ENCODE results near the gene EPG5.
"Not testable (repeated sequence)": the region's sequence is repeated elsewhere in the genome, so short reads cannot be mapped to it uniquely, and the experiment has no call there.

The EPG5 gene

DNA sequence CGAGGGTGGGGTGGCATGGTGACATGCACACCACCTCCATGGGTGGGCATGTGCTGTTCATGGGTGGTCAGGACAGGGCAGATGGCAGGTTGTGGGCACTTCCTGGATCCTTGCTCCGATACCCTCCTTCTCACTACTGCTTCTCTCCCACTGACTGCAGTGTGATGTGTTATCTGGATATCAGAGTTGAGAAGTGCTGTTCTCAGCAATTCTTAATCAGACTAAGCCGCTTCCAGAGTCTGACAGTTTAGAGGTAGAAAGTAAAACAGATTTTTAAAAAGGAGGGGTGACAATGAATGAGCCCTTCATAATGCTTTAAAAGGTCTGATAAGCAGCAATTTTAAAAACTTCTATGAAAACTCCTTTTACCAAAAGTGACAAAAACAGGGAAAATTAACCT is 107.8 kb downstream of the EPG5 start:
- H3K36me3 ChIP-seq (ENCODE audit: insufficient read depth, insufficient read length, low read length), result peaks cover 39% of the 10 kb centered on the region

DNA sequence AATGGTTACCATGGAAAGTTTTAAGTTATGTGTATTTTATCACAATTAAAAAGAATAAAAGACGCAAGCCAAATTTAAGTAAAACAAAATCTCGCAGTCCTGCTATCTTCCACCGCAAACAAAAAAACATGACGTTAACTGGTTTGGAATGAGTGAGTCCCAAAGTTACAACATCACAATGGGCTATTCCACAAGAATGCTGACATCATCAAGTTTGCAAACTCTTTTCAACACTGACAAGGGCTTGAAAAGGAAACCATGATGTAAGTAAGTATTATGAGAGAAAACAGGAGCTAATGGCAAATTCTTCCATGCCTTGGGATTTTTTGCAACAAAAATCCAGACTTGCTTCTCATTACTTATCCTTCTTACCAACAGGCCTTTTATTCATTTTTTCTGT is 110.6 kb downstream of the EPG5 start:
- Histone ChIP-seq H3K9ac (ENCODE audit: insufficient read length, low read depth) (no peak overlapping the region), H3K9me3 (ENCODE audit: insufficient read depth, low read length) (no peaks in the 10 kb centered on the region), H3K4me1 (ENCODE audit: insufficient read depth, insufficient read length) (no peaks in the 10 kb centered on the region), H3K4me3 (ENCODE audit: insufficient read length, low read depth) (no peak overlapping the region), H3K27me3 (ENCODE audit: insufficient read depth, insufficient read length) (no peaks in the 10 kb centered on the region), H3K36me3 (ENCODE audit: insufficient read depth, insufficient read length, low read length) (peaks cover 46% of the 10 kb centered on the region)
- no peak for DNase-seq (ENCODE audit: low read depth, low spot score)
- TF ChIP-seq SUZ12 (IDR thresholded peaks at IDR 0.05; ENCODE audit: extremely low read depth, insufficient read depth, insufficient read length) (no peak), ZNF274 (IDR thresholded peaks at IDR 0.05; ENCODE audit: low read depth, low read length) (no peak), YY1 (IDR thresholded peaks at IDR 0.05; ENCODE audit: insufficient read depth, insufficient read length) (no peak)

More for the DNA sequence above, 107.8 kb downstream of the EPG5 start:
- no peak overlapping the region for H3K9ac ChIP-seq (ENCODE audit: insufficient read length, low read depth)
- no peaks in the 10 kb centered on the region for H3K4me1 ChIP-seq (ENCODE audit: insufficient read depth, insufficient read length)
- H3K4me3 ChIP-seq (ENCODE audit: insufficient read length, low read depth), result no peak overlapping the region
- no peak for TF ChIP-seq ZNF274 (IDR thresholded peaks at IDR 0.05; ENCODE audit: low read depth, low read length)
- TF ChIP-seq SUZ12 (IDR thresholded peaks at IDR 0.05; ENCODE audit: extremely low read depth, insufficient read depth, insufficient read length), result no peak
- TF ChIP-seq YY1 (IDR thresholded peaks at IDR 0.05; ENCODE audit: insufficient read depth, insufficient read length), result no peak
- H3K27me3 ChIP-seq (ENCODE audit: insufficient read depth, insufficient read length), result no peaks in the 10 kb centered on the region
- no peak for DNase-seq (ENCODE audit: low read depth, low spot score)
- no peaks in the 10 kb centered on the region for H3K9me3 ChIP-seq (ENCODE audit: insufficient read depth, low read length)

DNA sequence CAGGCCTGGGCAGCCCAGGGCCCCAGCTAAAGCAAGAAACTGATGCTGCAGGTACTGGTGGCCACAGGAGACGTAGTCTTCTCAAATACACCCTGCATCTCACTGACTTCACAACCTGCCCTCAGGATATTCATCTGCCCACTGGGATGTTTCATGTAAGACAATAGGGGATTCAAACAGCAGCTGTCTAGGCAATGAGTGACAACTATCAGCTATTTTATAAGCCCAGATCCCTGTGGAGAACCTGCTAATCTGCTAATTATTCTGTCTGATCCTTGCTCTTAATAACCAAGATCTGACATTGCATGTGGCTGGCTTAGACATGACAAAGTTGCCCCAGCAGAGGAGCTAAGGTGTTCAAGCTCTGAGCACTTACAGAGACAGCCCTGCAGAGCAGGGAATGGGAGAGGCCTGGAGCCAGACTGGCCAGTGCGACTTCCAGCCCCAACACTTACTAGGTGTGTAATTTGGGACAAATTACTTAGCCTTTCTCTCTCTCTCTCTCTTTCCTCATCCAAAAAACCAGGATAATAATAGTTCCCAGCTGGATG is 113.0 kb downstream of the EPG5 start:
- TF ChIP-seq YY1 (IDR thresholded peaks at IDR 0.05; ENCODE audit: insufficient read depth, insufficient read length) (no peak), SUZ12 (IDR thresholded peaks at IDR 0.05; ENCODE audit: extremely low read depth, insufficient read depth, insufficient read length) (no peak), ZNF274 (IDR thresholded peaks at IDR 0.05; ENCODE audit: low read depth, low read length) (no peak)
- no peak overlapping the region for H3K4me3 ChIP-seq (ENCODE audit: insufficient read length, low read depth)
- no peaks in the 10 kb centered on the region for H3K4me1 ChIP-seq (ENCODE audit: insufficient read depth, insufficient read length)
- H3K27me3 ChIP-seq (ENCODE audit: insufficient read depth, insufficient read length), result no peaks in the 10 kb centered on the region
- DNase-seq (ENCODE audit: low read depth, low spot score), result no peak
- peaks cover 44% of the 10 kb centered on the region for H3K36me3 ChIP-seq (ENCODE audit: insufficient read depth, insufficient read length, low read length)
- no peaks in the 10 kb centered on the region for H3K9me3 ChIP-seq (ENCODE audit: insufficient read depth, low read length)
- no peak overlapping the region for H3K9ac ChIP-seq (ENCODE audit: insufficient read length, low read depth)

DNA sequence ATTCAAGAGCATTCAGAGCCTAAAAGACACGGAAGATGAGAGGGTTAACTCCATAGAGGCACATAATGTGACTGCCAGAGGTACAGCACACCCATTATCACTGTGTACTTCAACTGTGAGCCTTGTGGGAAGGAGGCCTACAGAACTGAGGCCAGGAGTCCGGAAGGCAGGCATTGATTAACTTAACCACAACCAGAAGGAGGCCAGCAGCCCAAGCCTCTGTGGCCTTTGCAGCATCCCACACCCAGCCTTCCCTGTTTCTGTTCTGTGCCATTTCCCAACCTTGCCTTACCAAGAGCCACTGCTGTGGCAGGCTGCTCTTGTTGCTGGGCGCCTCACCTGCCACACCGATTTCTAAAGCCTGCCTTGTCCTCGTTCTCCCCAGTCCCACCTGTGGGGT is 114.5 kb downstream of the EPG5 start:
- Histone ChIP-seq H3K9ac (ENCODE audit: insufficient read length, low read depth) (no peak overlapping the region), H3K36me3 (ENCODE audit: insufficient read depth, insufficient read length, low read length) (peaks cover 38% of the 10 kb centered on the region), H3K4me1 (ENCODE audit: insufficient read depth, insufficient read length) (no peaks in the 10 kb centered on the region), H3K4me3 (ENCODE audit: insufficient read length, low read depth) (no peak overlapping the region), H3K9me3 (ENCODE audit: insufficient read depth, low read length) (no peaks in the 10 kb centered on the region), H3K27me3 (ENCODE audit: insufficient read depth, insufficient read length) (no peaks in the 10 kb centered on the region)
- TF ChIP-seq YY1 (IDR thresholded peaks at IDR 0.05; ENCODE audit: insufficient read depth, insufficient read length), result no peak
- TF ChIP-seq ZNF274 (IDR thresholded peaks at IDR 0.05; ENCODE audit: low read depth, low read length), result no peak
- TF ChIP-seq SUZ12 (IDR thresholded peaks at IDR 0.05; ENCODE audit: extremely low read depth, insufficient read depth, insufficient read length), result no peak
- no peak for DNase-seq (ENCODE audit: low read depth, low spot score)

DNA sequence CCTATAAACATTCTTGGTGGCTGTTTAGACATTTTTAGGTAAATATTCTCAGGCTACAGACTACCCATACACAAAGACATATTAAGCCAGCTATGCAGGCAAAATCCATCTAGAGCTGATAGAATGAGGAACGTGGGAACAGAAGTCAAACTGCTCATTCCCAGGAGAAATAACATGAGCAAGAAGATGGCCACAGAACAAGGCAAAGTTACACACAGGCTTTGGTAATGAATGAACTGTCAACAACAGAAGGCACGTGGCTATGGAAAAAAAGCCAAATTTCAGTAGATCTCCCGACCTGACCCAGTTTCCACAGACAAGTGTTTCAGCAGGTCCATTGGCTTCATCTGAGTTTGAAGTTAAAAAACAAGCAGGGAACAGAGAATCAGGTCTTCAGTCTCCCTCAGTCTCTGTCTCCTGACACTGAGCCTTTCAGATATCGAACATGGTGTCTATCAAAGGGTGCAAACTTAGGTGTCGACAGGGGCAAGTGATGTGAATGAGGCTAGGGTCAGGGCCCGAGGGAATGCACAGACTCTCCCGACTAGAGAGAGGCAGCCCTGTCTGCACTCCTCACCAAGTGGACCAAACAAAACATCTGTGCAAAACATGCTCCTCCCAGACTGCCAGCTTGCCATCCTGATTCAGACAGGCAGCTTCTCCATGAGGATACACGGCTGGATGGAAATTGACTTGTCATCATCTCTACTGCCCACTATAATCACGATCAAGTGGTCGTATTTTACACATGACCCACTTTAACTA is 115.8 kb downstream of the EPG5 start:
- DNase-seq (ENCODE audit: low read depth, low spot score), result no peak
- Histone ChIP-seq H3K9ac (ENCODE audit: insufficient read length, low read depth) (no peak overlapping the region), H3K9me3 (ENCODE audit: insufficient read depth, low read length) (no peaks in the 10 kb centered on the region), H3K27me3 (ENCODE audit: insufficient read depth, insufficient read length) (no peaks in the 10 kb centered on the region), H3K4me3 (ENCODE audit: insufficient read length, low read depth) (no peak overlapping the region), H3K4me1 (ENCODE audit: insufficient read depth, insufficient read length) (no peaks in the 10 kb centered on the region), H3K36me3 (ENCODE audit: insufficient read depth, insufficient read length, low read length) (peaks cover 34% of the 10 kb centered on the region)
- no peak for TF ChIP-seq ZNF274 (IDR thresholded peaks at IDR 0.05; ENCODE audit: low read depth, low read length)
- no peak for TF ChIP-seq YY1 (IDR thresholded peaks at IDR 0.05; ENCODE audit: insufficient read depth, insufficient read length)
- no peak for TF ChIP-seq SUZ12 (IDR thresholded peaks at IDR 0.05; ENCODE audit: extremely low read depth, insufficient read depth, insufficient read length)

DNA sequence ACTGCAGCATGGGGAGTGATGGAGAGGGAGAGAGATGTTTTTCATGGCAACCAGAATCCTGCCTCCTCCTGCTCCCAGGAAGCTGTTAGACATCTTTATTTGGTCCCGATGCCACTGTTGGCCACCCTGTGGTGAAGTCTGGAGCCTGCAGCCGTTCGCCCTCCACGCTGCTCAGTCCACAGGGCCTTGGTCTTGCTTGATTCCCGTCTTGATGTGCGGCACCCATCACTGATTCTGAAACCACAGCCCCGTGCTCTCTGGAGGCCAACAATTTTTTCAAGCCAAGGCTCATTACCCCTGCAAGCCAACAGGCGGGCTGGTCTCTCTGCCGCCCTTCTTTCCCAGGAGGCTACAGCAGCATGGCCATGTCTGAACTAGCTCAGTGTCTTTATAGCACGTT is 117.1 kb downstream of the EPG5 start:
- H3K4me3 ChIP-seq (ENCODE audit: insufficient read length, low read depth), result no peak overlapping the region
- TF ChIP-seq ZNF274 (IDR thresholded peaks at IDR 0.05; ENCODE audit: low read depth, low read length) (no peak), SUZ12 (IDR thresholded peaks at IDR 0.05; ENCODE audit: extremely low read depth, insufficient read depth, insufficient read length) (no peak), YY1 (IDR thresholded peaks at IDR 0.05; ENCODE audit: insufficient read depth, insufficient read length) (no peak)
- DNase-seq (ENCODE audit: low read depth, low spot score), result no peak
- H3K27me3 ChIP-seq (ENCODE audit: insufficient read depth, insufficient read length), result no peaks in the 10 kb centered on the region
- no peaks in the 10 kb centered on the region for H3K9me3 ChIP-seq (ENCODE audit: insufficient read depth, low read length)
- H3K36me3 ChIP-seq (ENCODE audit: insufficient read depth, insufficient read length, low read length), result peaks cover 28% of the 10 kb centered on the region
- H3K9ac ChIP-seq (ENCODE audit: insufficient read length, low read depth), result no peak overlapping the region
- peaks cover 2% of the 10 kb centered on the region for H3K4me1 ChIP-seq (ENCODE audit: insufficient read depth, insufficient read length)

DNA sequence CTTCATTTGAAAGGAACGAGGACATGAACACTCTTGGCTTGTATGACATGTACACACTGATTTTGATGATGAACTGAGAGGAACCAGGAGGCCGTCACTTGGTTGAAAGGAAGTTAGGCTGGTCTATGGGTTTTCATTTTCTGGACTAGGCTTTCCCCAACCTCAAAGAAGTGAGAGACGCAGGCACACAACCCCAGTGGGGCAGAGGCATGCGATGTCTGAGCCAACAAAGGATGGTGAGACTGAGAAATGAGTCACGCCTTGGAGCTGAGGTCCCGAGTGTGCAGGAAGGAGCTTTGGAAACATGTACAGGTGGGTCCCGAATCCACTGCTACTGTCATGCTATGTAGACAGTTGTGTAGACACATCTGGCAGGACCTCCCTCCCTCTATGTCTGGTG is 117.6 kb downstream of the EPG5 start:
- peaks cover 26% of the 10 kb centered on the region for H3K36me3 ChIP-seq (ENCODE audit: insufficient read depth, insufficient read length, low read length)
- TF ChIP-seq ZNF274 (IDR thresholded peaks at IDR 0.05; ENCODE audit: low read depth, low read length) (no peak), SUZ12 (IDR thresholded peaks at IDR 0.05; ENCODE audit: extremely low read depth, insufficient read depth, insufficient read length) (no peak), YY1 (IDR thresholded peaks at IDR 0.05; ENCODE audit: insufficient read depth, insufficient read length) (no peak)

DNA sequence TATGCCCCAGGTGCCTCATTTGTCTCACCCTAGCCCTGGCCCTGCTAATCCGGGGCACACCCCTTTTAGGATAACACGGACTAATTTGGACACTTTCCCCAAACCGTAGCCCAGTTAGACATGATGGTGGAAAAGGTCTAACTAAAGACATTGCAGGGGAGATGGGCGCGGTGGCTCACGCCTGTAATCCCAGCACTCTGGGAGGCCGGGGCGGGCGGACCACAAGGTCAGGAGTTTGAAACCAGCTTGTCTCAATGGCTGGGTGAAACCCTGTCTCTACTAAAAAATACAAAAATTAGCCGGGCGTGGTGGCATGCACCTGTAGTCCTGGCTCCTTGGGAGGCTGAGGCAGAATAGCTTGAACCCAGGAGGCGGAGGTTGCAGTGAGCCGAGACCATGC is 118.5 kb downstream of the EPG5 start:
- not testable (repeated sequence) for H3K9ac ChIP-seq (ENCODE audit: insufficient read length, low read depth); H3K27me3 ChIP-seq (ENCODE audit: insufficient read depth, insufficient read length); H3K4me3 ChIP-seq (ENCODE audit: insufficient read length, low read depth); H3K4me1 ChIP-seq (ENCODE audit: insufficient read depth, insufficient read length); H3K9me3 ChIP-seq (ENCODE audit: insufficient read depth, low read length); DNase-seq (ENCODE audit: low read depth, low spot score)
- H3K36me3 ChIP-seq (ENCODE audit: insufficient read depth, insufficient read length, low read length), result peaks cover 26% of the 10 kb centered on the region

More for the DNA sequence above, 117.6 kb downstream of the EPG5 start:
- Histone ChIP-seq H3K27me3 (ENCODE audit: insufficient read depth, insufficient read length) (no peaks in the 10 kb centered on the region), H3K4me3 (ENCODE audit: insufficient read length, low read depth) (no peak overlapping the region), H3K9me3 (ENCODE audit: insufficient read depth, low read length) (no peaks in the 10 kb centered on the region), H3K4me1 (ENCODE audit: insufficient read depth, insufficient read length) (peaks cover 2% of the 10 kb centered on the region), H3K9ac (ENCODE audit: insufficient read length, low read depth) (no peak overlapping the region)
- DNase-seq (ENCODE audit: low read depth, low spot score), result no peak
